ENCODE data around the gene GREB1. TPM values are rescaled to one million over a fixed set of nuclear protein-coding genes. Genes with fewer than 3 reads are reported as not detected.

Gene GREB1
- total and polyA plus RNA-seq, 4 experiments from 2014 or later: 0.19 to 1.1 TPM; not detected in 2

DNA sequence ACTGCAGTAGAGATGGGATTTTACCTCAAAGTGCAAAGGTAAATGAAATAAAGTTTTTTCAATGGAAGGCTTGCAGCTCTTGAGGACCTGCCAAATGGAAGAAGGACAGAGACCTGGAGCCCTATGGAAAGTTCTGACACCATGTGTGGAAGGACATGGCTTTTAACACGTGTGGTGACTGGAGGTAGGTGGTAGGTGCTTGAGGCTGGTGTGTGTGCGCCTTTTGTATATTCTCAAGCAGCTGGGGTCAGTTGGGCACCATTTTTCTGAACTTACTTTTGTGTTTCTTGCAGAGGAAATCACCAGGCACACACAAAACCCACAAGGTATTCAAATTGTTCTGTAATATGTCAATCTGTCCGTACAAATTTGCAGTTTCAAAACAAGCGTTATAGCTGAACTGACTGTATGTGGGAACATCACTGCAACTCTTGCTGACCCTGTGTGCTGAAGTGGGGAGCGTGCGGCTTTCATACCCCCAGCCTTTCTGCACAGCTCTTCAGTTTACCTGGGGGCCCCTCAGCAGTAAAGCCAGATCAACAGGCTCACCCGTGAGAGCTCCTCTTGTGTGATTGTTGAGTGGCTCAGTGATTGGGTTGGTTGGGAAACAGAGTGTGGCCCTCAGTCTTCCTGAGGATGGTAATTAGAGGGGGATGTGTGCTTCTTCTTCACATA is 363 bp downstream of the GREB1 start:
- DNase-seq: no peak
- Histone ChIP-seq H3K9me3 (ENCODE audit: control insufficient read depth in 1 of 2, low read length in 2 of 2) (no peaks in the 10 kb centered on the region), H3K36me3 (ENCODE audit: insufficient read depth, low read length) (no peaks in the 10 kb centered on the region), H3K27ac (ENCODE audit: low read depth, low read length) (no peak overlapping the region), H3K27me3 (ENCODE audit: insufficient read depth, low read length) (no peaks in the 10 kb centered on the region), H3K4me3 (ENCODE audit: low read length in 2 of 2) (no peak overlapping the region), H3K4me1 (ENCODE audit: insufficient read depth, low read length) (no peaks in the 10 kb centered on the region)
- Mint-ChIP-seq H3K9me3 (no peaks in the 10 kb centered on the region), H3K4me1 (no peaks in the 10 kb centered on the region), H3K4me3 (no peak overlapping the region), H3K27me3 (peaks cover 10 to 12% of the 10 kb centered on the region in 2 donors), H3K27ac (no peak overlapping the region), H3K36me3 (no peaks in the 10 kb centered on the region)
- ChIA-PET POLR2A (ENCODE audit: partially characterized antibody) (no interaction called here), CTCF (ENCODE audit: partially characterized antibody) (interaction anchor here (1.0 kb wide), 1 partner anchor 20 kb away, joined by 3 read pairs; no protein-coding TSS in a partner anchor)
- intact Hi-C loops (cut with micrococcal nuclease): no loop called here

DNA sequence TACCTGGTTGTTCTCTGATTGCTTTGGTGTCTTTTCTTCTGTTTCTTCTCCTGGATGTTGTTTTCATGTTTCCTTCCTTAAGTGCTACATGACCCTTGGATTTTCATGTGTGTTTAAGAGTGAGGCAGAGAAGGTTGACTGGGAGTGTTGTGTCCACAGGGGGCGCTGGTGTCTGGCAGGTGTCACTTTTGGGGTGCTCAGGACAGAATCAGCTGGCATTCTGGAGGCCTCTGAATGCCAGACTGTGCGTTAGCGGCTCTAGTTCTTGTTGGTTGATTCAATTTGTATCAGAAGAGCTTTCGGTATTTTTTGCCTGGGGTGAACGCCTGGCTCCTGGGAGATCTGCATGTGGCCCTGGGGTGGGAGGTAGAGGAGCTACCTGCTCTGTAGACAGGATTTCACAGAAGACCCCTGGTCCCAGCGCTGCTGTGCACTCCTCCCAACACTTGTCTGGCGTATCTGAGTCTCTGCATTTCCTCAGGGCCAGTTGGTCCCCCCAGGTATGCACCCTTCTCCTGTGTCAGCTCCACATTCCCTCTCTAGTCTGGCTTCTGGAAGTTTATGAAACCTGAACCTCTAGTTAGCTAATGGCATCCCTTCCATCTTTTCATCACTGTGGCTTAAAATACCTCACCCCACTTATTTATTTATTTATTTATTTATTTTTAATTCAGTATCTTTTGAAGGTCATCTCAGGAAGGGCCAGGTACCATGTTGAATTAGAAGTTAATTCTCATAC is 1.1 kb downstream of the GREB1 start:
- Mint-ChIP-seq H3K4me1 (no peaks in the 10 kb centered on the region), H3K4me3 (no peak overlapping the region), H3K36me3 (no peaks in the 10 kb centered on the region), H3K27me3 (peaks cover 10 to 16% of the 10 kb centered on the region in 2 donors), H3K9me3 (no peaks in the 10 kb centered on the region), H3K27ac (no peak overlapping the region)
- POLR2A ChIA-PET (ENCODE audit: partially characterized antibody): no interaction called here
- no peak overlapping the region for H3K27ac ChIP-seq (ENCODE audit: low read depth, low read length)
- CTCF ChIA-PET (ENCODE audit: partially characterized antibody): interaction anchor here (0.7 to 1.0 kb wide), 2 partner anchors 19 to 58 kb away, joined by 3 read pairs; no protein-coding TSS in a partner anchor
- intact Hi-C loops (cut with micrococcal nuclease): no loop called here
- H3K4me3 ChIP-seq (ENCODE audit: low read length in 2 of 2): no peak overlapping the region
- no peaks in the 10 kb centered on the region for H3K9me3 ChIP-seq (ENCODE audit: control insufficient read depth in 1 of 2, low read length in 2 of 2)
- H3K27me3 ChIP-seq (ENCODE audit: insufficient read depth, low read length): no peaks in the 10 kb centered on the region
- no peaks in the 10 kb centered on the region for H3K36me3 ChIP-seq (ENCODE audit: insufficient read depth, low read length)
- no peak for DNase-seq
- no peaks in the 10 kb centered on the region for H3K4me1 ChIP-seq (ENCODE audit: insufficient read depth, low read length)

DNA sequence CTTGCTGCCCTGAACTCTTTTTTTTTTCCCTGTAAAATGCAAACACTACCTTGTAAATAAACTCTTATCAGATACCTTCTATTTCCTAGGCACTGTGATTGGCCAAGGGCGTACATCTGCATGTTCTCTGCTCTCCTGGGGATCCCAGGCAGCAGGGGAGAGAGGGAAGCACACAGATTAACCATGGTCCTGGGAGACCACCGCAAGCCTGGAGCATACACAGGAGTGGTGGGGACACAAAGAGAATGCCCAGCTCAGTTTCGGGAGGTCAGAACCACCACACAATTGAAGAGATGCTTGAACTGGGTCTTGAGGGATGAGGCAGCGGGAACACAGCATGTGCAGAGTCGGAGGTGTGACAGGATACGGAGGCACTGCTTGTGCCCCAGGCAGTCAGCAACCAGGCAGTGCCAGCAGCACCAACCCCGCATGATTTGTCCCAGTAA is 2.1 kb downstream of the GREB1 start:
- H3K27ac Mint-ChIP-seq: no peak overlapping the region
- intact Hi-C loops (cut with micrococcal nuclease): no loop called here
- ChIA-PET POLR2A (ENCODE audit: partially characterized antibody) (no interaction called here), CTCF (ENCODE audit: partially characterized antibody) (no interaction called here)
- Histone ChIP-seq H3K9me3 (ENCODE audit: control insufficient read depth in 1 of 2, low read length in 2 of 2) (no peaks in the 10 kb centered on the region), H3K4me3 (ENCODE audit: low read length in 2 of 2) (no peak overlapping the region), H3K27me3 (ENCODE audit: insufficient read depth, low read length) (no peaks in the 10 kb centered on the region), H3K27ac (ENCODE audit: low read depth, low read length) (no peak overlapping the region), H3K4me1 (ENCODE audit: insufficient read depth, low read length) (no peaks in the 10 kb centered on the region), H3K36me3 (ENCODE audit: insufficient read depth, low read length) (no peaks in the 10 kb centered on the region)
- no peaks in the 10 kb centered on the region for H3K36me3 Mint-ChIP-seq
- DNase-seq: no peak
- no peak overlapping the region for H3K4me3 Mint-ChIP-seq
- H3K4me1 Mint-ChIP-seq: no peaks in the 10 kb centered on the region
- peaks cover 17 to 23% of the 10 kb centered on the region in 2 donors for H3K27me3 Mint-ChIP-seq
- no peaks in the 10 kb centered on the region for H3K9me3 Mint-ChIP-seq

DNA sequence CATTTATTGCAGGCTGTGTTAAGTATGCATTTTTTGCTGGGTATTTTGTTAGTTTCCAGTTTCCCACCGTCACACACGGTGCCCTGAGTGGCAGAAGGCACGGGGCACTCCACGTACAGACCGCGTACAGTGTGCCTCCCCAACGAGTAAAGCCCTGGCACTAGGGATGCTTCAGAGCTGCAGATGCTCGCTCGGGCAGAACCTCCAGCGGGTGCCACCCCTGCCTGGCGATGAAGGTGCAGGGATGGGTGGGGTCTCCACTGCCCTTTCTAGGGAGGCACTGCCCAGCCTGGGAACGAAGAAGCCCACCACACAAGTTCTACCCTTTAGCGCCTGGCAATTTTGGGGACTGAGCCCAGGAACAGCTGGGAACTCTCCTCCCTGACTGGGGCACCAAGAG is 4.1 kb downstream of the GREB1 start:
- no peak for DNase-seq
- H3K4me1 Mint-ChIP-seq: no peaks in the 10 kb centered on the region
- no peak overlapping the region for H3K27ac Mint-ChIP-seq
- Histone ChIP-seq H3K9me3 (ENCODE audit: control insufficient read depth in 1 of 2, low read length in 2 of 2) (no peaks in the 10 kb centered on the region), H3K27me3 (ENCODE audit: insufficient read depth, low read length) (no peaks in the 10 kb centered on the region), H3K4me3 (ENCODE audit: low read length in 2 of 2) (no peak overlapping the region), H3K36me3 (ENCODE audit: insufficient read depth, low read length) (no peaks in the 10 kb centered on the region), H3K27ac (ENCODE audit: low read depth, low read length) (no peak overlapping the region), H3K4me1 (ENCODE audit: insufficient read depth, low read length) (no peaks in the 10 kb centered on the region)
- peaks cover 20 to 35% of the 10 kb centered on the region in 2 donors for H3K27me3 Mint-ChIP-seq
- ChIA-PET POLR2A (ENCODE audit: partially characterized antibody) (no interaction called here), CTCF (ENCODE audit: partially characterized antibody) (no interaction called here)
- H3K36me3 Mint-ChIP-seq: no peaks in the 10 kb centered on the region
- H3K9me3 Mint-ChIP-seq: no peaks in the 10 kb centered on the region
- no peak overlapping the region for H3K4me3 Mint-ChIP-seq
- intact Hi-C loops (cut with micrococcal nuclease): no loop called here

DNA sequence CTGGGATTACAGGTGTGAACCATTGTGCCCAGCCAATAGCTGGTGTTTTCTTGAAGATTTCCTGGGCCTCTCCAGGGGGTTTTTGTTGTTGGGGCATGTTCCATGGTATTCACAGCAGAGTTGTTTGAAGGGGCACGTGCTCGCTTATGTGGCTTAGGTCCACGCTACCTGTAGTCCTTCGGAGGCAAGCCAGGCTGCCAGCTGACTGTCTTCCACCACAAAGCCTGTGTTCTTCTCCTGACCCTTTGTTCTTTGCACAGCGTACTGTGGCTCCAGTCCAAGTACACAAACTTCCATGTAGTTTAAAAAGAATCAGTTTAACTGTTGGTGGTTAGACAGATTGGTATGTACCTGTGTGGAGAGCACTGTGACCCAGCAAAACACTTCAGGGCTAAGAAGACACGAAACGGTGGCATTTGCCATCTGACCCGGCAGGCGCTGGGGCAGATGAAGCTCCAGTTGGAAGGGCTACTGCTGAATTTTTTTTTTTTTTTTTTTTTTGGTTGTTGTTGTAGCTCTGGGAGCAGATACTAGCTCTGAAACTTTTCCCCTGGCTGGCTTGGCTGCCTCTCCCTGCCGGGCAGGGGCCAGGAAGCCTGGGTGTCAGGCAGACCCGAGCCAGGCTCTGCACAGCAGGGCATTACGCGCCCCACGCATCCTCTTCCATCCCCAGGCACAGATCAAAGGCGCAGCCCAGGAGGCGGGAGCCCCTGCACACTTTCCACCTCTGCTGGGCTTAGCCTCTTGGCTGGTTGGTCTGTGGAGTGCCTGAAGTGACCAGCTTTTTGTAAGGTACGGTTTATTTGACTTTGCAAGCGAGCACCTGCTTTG is 5.7 kb downstream of the GREB1 start:
- Histone ChIP-seq H3K4me3 (ENCODE audit: low read length in 2 of 2) (no peak overlapping the region), H3K4me1 (ENCODE audit: insufficient read depth, low read length) (no peaks in the 10 kb centered on the region), H3K36me3 (ENCODE audit: insufficient read depth, low read length) (no peaks in the 10 kb centered on the region), H3K27ac (ENCODE audit: low read depth, low read length) (no peak overlapping the region), H3K9me3 (ENCODE audit: control insufficient read depth in 1 of 2, low read length in 2 of 2) (no peaks in the 10 kb centered on the region), H3K27me3 (ENCODE audit: insufficient read depth, low read length) (no peaks in the 10 kb centered on the region)
- H3K4me1 Mint-ChIP-seq: no peaks in the 10 kb centered on the region
- peaks cover 0 to 1% (median 0%) of the 10 kb centered on the region in 8 donors for H3K9me3 Mint-ChIP-seq
- ChIA-PET CTCF (ENCODE audit: partially characterized antibody) (no interaction called here), POLR2A (ENCODE audit: partially characterized antibody) (no interaction called here)
- H3K4me3 Mint-ChIP-seq: no peak overlapping the region
- H3K36me3 Mint-ChIP-seq: no peaks in the 10 kb centered on the region
- no peak overlapping the region for H3K27ac Mint-ChIP-seq
- H3K27me3 Mint-ChIP-seq: peaks cover 26 to 40% of the 10 kb centered on the region in 2 donors
- no peak for DNase-seq
- intact Hi-C loops (cut with micrococcal nuclease): no loop called here

DNA sequence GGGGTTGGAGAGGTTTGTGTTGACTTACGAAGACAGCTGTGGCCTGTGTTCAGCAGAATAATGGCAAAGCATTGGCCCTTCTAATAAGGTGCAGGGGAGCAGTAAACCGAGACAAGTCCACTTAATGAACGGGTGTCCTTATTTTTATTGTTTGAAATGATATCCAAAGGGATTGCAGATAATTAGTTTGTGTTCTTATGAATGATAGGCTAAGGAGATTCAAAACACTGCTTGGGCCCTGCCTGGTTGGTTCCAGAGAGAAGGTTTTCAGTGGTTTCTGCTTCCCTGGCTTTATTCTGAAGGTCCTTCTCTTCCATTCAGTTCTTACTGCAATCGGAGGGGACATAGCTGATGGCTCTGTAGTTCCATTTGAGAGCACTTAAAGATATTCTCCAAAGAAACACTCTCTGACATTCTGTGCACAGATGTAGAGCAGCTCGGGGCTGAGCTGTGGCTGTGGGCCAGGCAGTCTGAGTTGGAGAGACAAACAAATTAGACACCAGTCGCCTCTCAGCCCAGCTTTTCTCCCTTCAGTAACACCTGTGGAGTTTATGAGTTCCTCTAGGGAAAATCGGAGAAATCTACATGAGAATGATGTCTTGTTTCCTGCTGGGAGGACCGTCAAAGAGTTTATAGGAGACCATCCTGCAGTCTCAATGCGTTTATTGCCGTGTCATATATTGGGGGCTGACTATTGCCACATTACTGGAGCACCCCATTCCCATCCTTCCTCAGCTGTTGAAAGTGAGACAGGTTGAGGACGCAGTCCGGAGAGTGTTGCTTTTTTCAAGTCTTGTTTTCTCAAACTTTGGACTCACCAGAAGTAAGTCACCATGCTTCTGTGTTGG is 6.5 kb downstream of the GREB1 start:
- no peaks in the 10 kb centered on the region for H3K4me1 ChIP-seq (ENCODE audit: insufficient read depth, low read length)
- no peaks in the 10 kb centered on the region for H3K27me3 ChIP-seq (ENCODE audit: insufficient read depth, low read length)
- intact Hi-C loops (cut with micrococcal nuclease): no loop called here
- Mint-ChIP-seq H3K27ac (no peak overlapping the region), H3K4me3 (no peak overlapping the region), H3K36me3 (no peaks in the 10 kb centered on the region), H3K27me3 (peaks cover 26 to 37% of the 10 kb centered on the region in 2 donors), H3K9me3 (peaks cover 0 to 1% (median 0%) of the 10 kb centered on the region in 8 donors), H3K4me1 (no peaks in the 10 kb centered on the region)
- H3K4me3 ChIP-seq (ENCODE audit: low read length in 2 of 2): no peak overlapping the region
- no peak for DNase-seq
- ChIA-PET CTCF (ENCODE audit: partially characterized antibody) (no interaction called here), POLR2A (ENCODE audit: partially characterized antibody) (no interaction called here)
- H3K27ac ChIP-seq (ENCODE audit: low read depth, low read length): no peak overlapping the region
- no peaks in the 10 kb centered on the region for H3K9me3 ChIP-seq (ENCODE audit: control insufficient read depth in 1 of 2, low read length in 2 of 2)
- H3K36me3 ChIP-seq (ENCODE audit: insufficient read depth, low read length): no peaks in the 10 kb centered on the region

Data from CD4-positive, alpha-beta memory T cell (primary cell).